ENCODE results near the gene PHLDB3. TPM values are rescaled to one million over a fixed set of nuclear protein-coding genes. Genes with fewer than 3 reads are reported as not detected.
A peak's percentile ranks its signal among the peaks of the same experiment; 100 is the strongest.

The PHLDB3 gene
- total and polyA plus RNA-seq, 2 of the 13 experiments (the other 11 are each of a cell fraction or from before 2014, with no cell fraction given): 11.3 to 14.5 TPM

GRCh38 chr19:43524922-43525835 lies 20.6 kb upstream of the PHLDB3 start (continued):
- TF ChIP-seq, protein P1, sequence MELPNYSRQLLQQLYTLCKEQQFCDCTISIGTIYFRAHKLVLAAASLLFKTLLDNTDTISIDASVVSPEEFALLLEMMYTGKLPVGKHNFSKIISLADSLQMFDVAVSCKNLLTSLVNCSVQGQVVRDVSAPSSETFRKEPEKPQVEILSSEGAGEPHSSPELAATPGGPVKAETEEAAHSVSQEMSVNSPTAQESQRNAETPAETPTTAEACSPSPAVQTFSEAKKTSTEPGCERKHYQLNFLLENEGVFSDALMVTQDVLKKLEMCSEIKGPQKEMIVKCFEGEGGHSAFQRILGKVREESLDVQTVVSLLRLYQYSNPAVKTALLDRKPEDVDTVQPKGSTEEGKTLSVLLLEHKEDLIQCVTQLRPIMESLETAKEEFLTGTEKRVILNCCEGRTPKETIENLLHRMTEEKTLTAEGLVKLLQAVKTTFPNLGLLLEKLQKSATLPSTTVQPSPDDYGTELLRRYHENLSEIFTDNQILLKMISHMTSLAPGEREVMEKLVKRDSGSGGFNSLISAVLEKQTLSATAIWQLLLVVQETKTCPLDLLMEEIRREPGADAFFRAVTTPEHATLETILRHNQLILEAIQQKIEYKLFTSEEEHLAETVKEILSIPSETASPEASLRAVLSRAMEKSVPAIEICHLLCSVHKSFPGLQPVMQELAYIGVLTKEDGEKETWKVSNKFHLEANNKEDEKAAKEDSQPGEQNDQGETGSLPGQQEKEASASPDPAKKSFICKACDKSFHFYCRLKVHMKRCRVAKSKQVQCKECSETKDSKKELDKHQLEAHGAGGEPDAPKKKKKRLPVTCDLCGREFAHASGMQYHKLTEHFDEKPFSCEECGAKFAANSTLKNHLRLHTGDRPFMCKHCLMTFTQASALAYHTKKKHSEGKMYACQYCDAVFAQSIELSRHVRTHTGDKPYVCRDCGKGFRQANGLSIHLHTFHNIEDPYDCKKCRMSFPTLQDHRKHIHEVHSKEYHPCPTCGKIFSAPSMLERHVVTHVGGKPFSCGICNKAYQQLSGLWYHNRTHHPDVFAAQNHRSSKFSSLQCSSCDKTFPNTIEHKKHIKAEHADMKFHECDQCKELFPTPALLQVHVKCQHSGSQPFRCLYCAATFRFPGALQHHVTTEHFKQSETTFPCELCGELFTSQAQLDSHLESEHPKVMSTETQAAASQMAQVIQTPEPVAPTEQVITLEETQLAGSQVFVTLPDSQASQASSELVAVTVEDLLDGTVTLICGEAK (IDR thresholded peaks at IDR 0.05): no peak; the same call in 1 of the 2 replicates
- TF ChIP-seq, protein P1 (CRISPR knock-in tag; IDR thresholded peaks at IDR 0.05): peak; percentile 86
- TF ChIP-seq ZNF746 (CRISPR knock-in tag; IDR thresholded peaks at IDR 0.05): peak; percentile 20; the same call in 1 of the 2 replicates
- no peak for TF ChIP-seq PLSCR1 (CRISPR knock-in tag; IDR thresholded peaks at IDR 0.05; ENCODE audit: borderline replicate concordance)
- TF ChIP-seq, protein P2, sequence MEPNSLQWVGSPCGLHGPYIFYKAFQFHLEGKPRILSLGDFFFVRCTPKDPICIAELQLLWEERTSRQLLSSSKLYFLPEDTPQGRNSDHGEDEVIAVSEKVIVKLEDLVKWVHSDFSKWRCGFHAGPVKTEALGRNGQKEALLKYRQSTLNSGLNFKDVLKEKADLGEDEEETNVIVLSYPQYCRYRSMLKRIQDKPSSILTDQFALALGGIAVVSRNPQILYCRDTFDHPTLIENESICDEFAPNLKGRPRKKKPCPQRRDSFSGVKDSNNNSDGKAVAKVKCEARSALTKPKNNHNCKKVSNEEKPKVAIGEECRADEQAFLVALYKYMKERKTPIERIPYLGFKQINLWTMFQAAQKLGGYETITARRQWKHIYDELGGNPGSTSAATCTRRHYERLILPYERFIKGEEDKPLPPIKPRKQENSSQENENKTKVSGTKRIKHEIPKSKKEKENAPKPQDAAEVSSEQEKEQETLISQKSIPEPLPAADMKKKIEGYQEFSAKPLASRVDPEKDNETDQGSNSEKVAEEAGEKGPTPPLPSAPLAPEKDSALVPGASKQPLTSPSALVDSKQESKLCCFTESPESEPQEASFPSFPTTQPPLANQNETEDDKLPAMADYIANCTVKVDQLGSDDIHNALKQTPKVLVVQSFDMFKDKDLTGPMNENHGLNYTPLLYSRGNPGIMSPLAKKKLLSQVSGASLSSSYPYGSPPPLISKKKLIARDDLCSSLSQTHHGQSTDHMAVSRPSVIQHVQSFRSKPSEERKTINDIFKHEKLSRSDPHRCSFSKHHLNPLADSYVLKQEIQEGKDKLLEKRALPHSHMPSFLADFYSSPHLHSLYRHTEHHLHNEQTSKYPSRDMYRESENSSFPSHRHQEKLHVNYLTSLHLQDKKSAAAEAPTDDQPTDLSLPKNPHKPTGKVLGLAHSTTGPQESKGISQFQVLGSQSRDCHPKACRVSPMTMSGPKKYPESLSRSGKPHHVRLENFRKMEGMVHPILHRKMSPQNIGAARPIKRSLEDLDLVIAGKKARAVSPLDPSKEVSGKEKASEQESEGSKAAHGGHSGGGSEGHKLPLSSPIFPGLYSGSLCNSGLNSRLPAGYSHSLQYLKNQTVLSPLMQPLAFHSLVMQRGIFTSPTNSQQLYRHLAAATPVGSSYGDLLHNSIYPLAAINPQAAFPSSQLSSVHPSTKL (CRISPR knock-in tag; IDR thresholded peaks at IDR 0.05): peak; percentile 66
- TF ChIP-seq ELF3 (CRISPR knock-in tag; IDR thresholded peaks at IDR 0.05): peak; percentile 66; the same call in 1 of the 2 replicates
- TF ChIP-seq ZNF703 (CRISPR knock-in tag; IDR thresholded peaks at IDR 0.05; ENCODE audit: borderline replicate concordance): no peak
- no peak for TF ChIP-seq CAMTA2 (CRISPR knock-in tag; IDR thresholded peaks at IDR 0.05; ENCODE audit: borderline replicate concordance)
- peak; percentile 57; the same call in 1 of the 2 replicates for TF ChIP-seq KDM2A (CRISPR knock-in tag; IDR thresholded peaks at IDR 0.05; ENCODE audit: borderline replicate concordance, low read depth)
- 0 out of 2 replicates have a peak, but pooled peaks have one; percentile 70 for TF ChIP-seq ZNF292 (CRISPR knock-in tag; IDR thresholded peaks at IDR 0.05; ENCODE audit: borderline replicate concordance, low read depth)
- TF ChIP-seq, protein P3, sequence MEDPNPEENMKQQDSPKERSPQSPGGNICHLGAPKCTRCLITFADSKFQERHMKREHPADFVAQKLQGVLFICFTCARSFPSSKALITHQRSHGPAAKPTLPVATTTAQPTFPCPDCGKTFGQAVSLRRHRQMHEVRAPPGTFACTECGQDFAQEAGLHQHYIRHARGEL (CRISPR knock-in tag; IDR thresholded peaks at IDR 0.05): no peak
